NCI-H510A (cell line): ENCODE data around the gene ARHGEF2.

Experiments
- DNase-seq: peaks from one replicate; lab custom pipeline; 2025; lab: John Stamatoyannopoulos, UW

The ARHGEF2 gene

GRCh38 chr1:155911156-155912055 lies 66.9 kb downstream of the ARHGEF2 start, which contains the start of gene RIT1:
RIT1 (minus strand) TSS chr1:155911349; CDS start chr1:155910761, 588 bp downstream.
- DNase-seq, result peak; percentile 57

GRCh38 chr1:155910621-155911121 lies 67.7 kb downstream of the ARHGEF2 start:
- DNase-seq, result no peak

- no peak for DNase-seq
Observed at GRCh38 chr1:155909894-155910293, 68.5 kb downstream of the ARHGEF2 start.

GRCh38 chr1:155904261-155904660 lies 74.1 kb downstream of the ARHGEF2 start:
- DNase-seq, result no peak

GRCh38 chr1:155900161-155900560 lies 78.2 kb downstream of the ARHGEF2 start:
- DNase-seq, result no peak

GRCh38 chr1:155899683-155900082 lies 78.7 kb downstream of the ARHGEF2 start:
- DNase-seq, result no peak

GRCh38 chr1:155898888-155899287 lies 79.5 kb downstream of the ARHGEF2 start:
- no peak for DNase-seq

- DNase-seq, result no peak
Observed at GRCh38 chr1:155897746-155898145, 80.6 kb downstream of the ARHGEF2 start.
